Fibroblast of skin of abdomen (primary cell): Measurements from ENCODE around the gene SLC35A5.

Experiments used
- DNase-seq: peaks from one replicate; pipeline ENCODE4 v3.0.0-alpha.2; 2013

The SLC35A5 gene

GRCh38 chr3:112579232-112579631, 17.4 kb downstream of the SLC35A5 start:
- DNase-seq = no peak

GRCh38 chr3:112579697-112580096, 17.9 kb downstream of the SLC35A5 start:
- no peak for DNase-seq

- DNase-seq = peak; percentile 60
Observed at GRCh38 chr3:112582244-112582874, 20.5 kb downstream of the SLC35A5 start.

- DNase-seq = no peak
Observed at GRCh38 chr3:112583105-112583504, 21.3 kb downstream of the SLC35A5 start.

GRCh38 chr3:112585782-112586181, 23.9 kb downstream of the SLC35A5 start:
- no peak for DNase-seq

- DNase-seq = no peak
Observed at GRCh38 chr3:112587336-112587735, 25.5 kb downstream of the SLC35A5 start.

- no peak for DNase-seq
Observed at GRCh38 chr3:112593258-112593657, 31.4 kb downstream of the SLC35A5 start.

GRCh38 chr3:112594856-112595255, 33.0 kb downstream of the SLC35A5 start:
- DNase-seq = no peak

- DNase-seq = no peak
Observed at GRCh38 chr3:112597945-112598344, 36.1 kb downstream of the SLC35A5 start.

GRCh38 chr3:112598731-112599130, 36.9 kb downstream of the SLC35A5 start:
- DNase-seq = peak; percentile 21

- DNase-seq = no peak
Observed at GRCh38 chr3:112602217-112602838, 40.5 kb downstream of the SLC35A5 start.

GRCh38 chr3:112604536-112604935, 42.7 kb downstream of the SLC35A5 start:
- peak; percentile 90 for DNase-seq

- DNase-seq = peak; percentile 93
Observed at GRCh38 chr3:112605285-112605684, 43.4 kb downstream of the SLC35A5 start.

GRCh38 chr3:112606098-112606497, 44.3 kb downstream of the SLC35A5 start:
- no peak for DNase-seq

- DNase-seq = no peak
Observed at GRCh38 chr3:112607863-112608262, 46.0 kb downstream of the SLC35A5 start.

GRCh38 chr3:112610121-112610520, 48.3 kb downstream of the SLC35A5 start:
- peak; percentile 39 for DNase-seq

GRCh38 chr3:112611752-112612515, 50.1 kb downstream of the SLC35A5 start:
- no peak for DNase-seq

- no peak for DNase-seq
Observed at GRCh38 chr3:112615989-112616731, 54.3 kb downstream of the SLC35A5 start.

- DNase-seq = no peak
Observed at GRCh38 chr3:112617285-112617684, 55.4 kb downstream of the SLC35A5 start.

- no peak for DNase-seq
Observed at GRCh38 chr3:112619295-112619694, 57.5 kb downstream of the SLC35A5 start.

GRCh38 chr3:112623213-112623612, 61.4 kb downstream of the SLC35A5 start:
- DNase-seq = no peak

- no peak for DNase-seq
Observed at GRCh38 chr3:112623717-112624116, 61.9 kb downstream of the SLC35A5 start.

- DNase-seq = no peak
Observed at GRCh38 chr3:112627419-112627818, 65.6 kb downstream of the SLC35A5 start.
